Neural cell (in vitro differentiated cells): Measurements from ENCODE around the gene PLCB1. TPM values are rescaled to one million over a fixed set of nuclear protein-coding genes. Genes with fewer than 3 reads are reported as not detected.

Source experiments
- H2AFZ ChIP-seq: fragments of 200-600, 300-800 bp; sonication (generic), shearing (Covaris generic); 2 replicates; pipeline ENCODE4 v1.6.0; 2014; ENCODE audit warnings: low read depth, mild to moderate bottlenecking, antibody characterized with exemption, low read length, moderate library complexity
- H3F3A ChIP-seq: fragments of 200-600 bp; shearing (Covaris generic); 2 replicates; pipeline ENCODE4 v1.6.1; 2016; ENCODE audit warnings: mild to moderate bottlenecking, moderate library complexity, mixed read lengths, antibody characterized with exemption, low read length; ENCODE audit not compliant: insufficient read depth, poor library complexity, severe bottlenecking
- H3K27ac ChIP-seq: fragments of 200-600, 300-800 bp; sonication (generic), shearing (Covaris generic); 2 replicates; pipeline ENCODE4 v1.5.1; 2014; ENCODE audit warnings: mild to moderate bottlenecking, low read length, moderate library complexity
- H3K27me3 ChIP-seq: fragments of 300-800, 200-600 bp; sonication (generic), shearing (Covaris generic); 2 replicates; pipeline ENCODE4 v1.6.0; 2014; ENCODE audit warnings: mild to moderate bottlenecking, low read depth, low read length, moderate library complexity; ENCODE audit not compliant: insufficient read depth
- H3K36me3 ChIP-seq: fragments of 300-800, 200-600 bp; sonication (generic), shearing (Covaris generic); 2 replicates; pipeline ENCODE4 v1.5.1; 2014; ENCODE audit warnings: mild to moderate bottlenecking, antibody characterized with exemption, low read length, moderate library complexity; ENCODE audit not compliant: insufficient read depth
- H3K4me2 ChIP-seq: fragments of 300-800, 200-600 bp; sonication (generic), shearing (Covaris generic); 2 replicates; pipeline ENCODE4 v1.6.0; 2014; ENCODE audit warnings: mild to moderate bottlenecking, low read length
- H3K4me3 ChIP-seq: fragments of 300-800, 200-600 bp; sonication (generic), shearing (Covaris generic); 2 replicates; pipeline ENCODE4 v1.5.1; 2014; ENCODE audit warnings: mild to moderate bottlenecking, low read length, moderate library complexity
- H3K79me2 ChIP-seq: fragments of 200-600 bp; shearing (Covaris generic); replicated peaks from 2 replicates; pipeline ENCODE4 v1.6.0; 2014; ENCODE audit warnings: mild to moderate bottlenecking, low read length, moderate library complexity; ENCODE audit not compliant: insufficient read depth
- H3K9ac ChIP-seq: fragments of 300-800, 200-600 bp; sonication (generic), shearing (Covaris generic); 2 replicates; pipeline ENCODE4 v1.6.1; 2016; ENCODE audit warnings: mild to moderate bottlenecking, low read length, mixed read lengths
- H3K9me2 ChIP-seq: fragments of 200-600 bp; shearing (Covaris generic); 2 replicates; pipeline ENCODE4 v1.6.1; 2016; ENCODE audit warnings: mild to moderate bottlenecking, low read length, mixed read lengths; ENCODE audit not compliant: insufficient read depth
- H3K9me3 ChIP-seq: fragments of 200-600, 300-800 bp; sonication (generic), shearing (Covaris generic); 2 replicates; pipeline ENCODE4 v1.6.1; 2016; ENCODE audit warnings: mild to moderate bottlenecking, mixed run types, low read length, moderate library complexity, mixed read lengths
- H4K20me1 ChIP-seq: fragments of 200-600 bp; shearing (Covaris generic); 2 replicates; pipeline ENCODE4 v1.6.1; 2016; ENCODE audit warnings: mild to moderate bottlenecking, mixed run types; ENCODE audit not compliant: insufficient read depth
- EP300 ChIP-seq: fragments of 450-650 bp; conservative IDR thresholded peaks from 2 replicates; pipeline ENCODE4 v1.6.1; 2014; ENCODE audit warnings: antibody characterized with exemption, mild to moderate bottlenecking, moderate library complexity; ENCODE audit not compliant: poor library complexity, severe bottlenecking
- EZH2 ChIP-seq: fragments of 200-600, 300-800 bp; shearing (Covaris generic), sonication (generic); IDR thresholded peaks from 2 replicates; pipeline ENCODE4 v1.6.1; 2014; ENCODE audit warnings: antibody characterized with exemption, low read length, borderline replicate concordance, mild to moderate bottlenecking; ENCODE audit not compliant: insufficient read depth, poor library complexity, severe bottlenecking
- MXI1 ChIP-seq: fragments of 450-650 bp; conservative IDR thresholded peaks from 2 replicates; pipeline ENCODE4 v1.6.1; 2014; ENCODE audit warnings: antibody characterized with exemption, mild to moderate bottlenecking; ENCODE audit not compliant: poor library complexity, severe bottlenecking
- POLR2AphosphoS5 ChIP-seq: IDR thresholded peaks from 2 replicates; pipeline ENCODE4 v1.6.1; 2012
- RAD21 ChIP-seq: fragments of 450-650 bp; conservative IDR thresholded peaks from 2 replicates; pipeline ENCODE4 v1.6.1; 2014; ENCODE audit warnings: antibody characterized with exemption, mild to moderate bottlenecking, moderate library complexity
- SMC3 ChIP-seq: fragments of 450-650 bp; conservative IDR thresholded peaks from 2 replicates; pipeline ENCODE4 v1.6.1; 2014; ENCODE audit warnings: antibody characterized with exemption, mild to moderate bottlenecking, moderate library complexity; ENCODE audit not compliant: poor library complexity
- TAF1 ChIP-seq: IDR thresholded peaks from 2 replicates; pipeline ENCODE4 v1.6.1; 2012; ENCODE audit warnings: low read depth
- polyA plus RNA-seq: library from polyadenylated mRNA; depleted of rRNA; stranded (reverse); fragments of >200 nt; gene quantifications from 2 replicates; pipeline ENCODE4 v1.2.3, GENCODE V29; 2014
- TF ChIP-seq, protein P1 (sequence below): fragments of 450-650 bp; IDR thresholded peaks from 2 replicates; pipeline ENCODE4 v1.5.1; 2014; ENCODE audit warnings: antibody characterized with exemption, mild to moderate bottlenecking, moderate library complexity; ENCODE audit not compliant: poor library complexity, severe bottlenecking
- TF ChIP-seq, protein P2 (sequence below): IDR thresholded peaks from 2 replicates; pipeline ENCODE4 v1.6.1; 2012; ENCODE audit warnings: borderline replicate concordance

Gene PLCB1
- polyA plus RNA-seq, 1 donor from 2014 or later, result 11.4 TPM

DNA sequence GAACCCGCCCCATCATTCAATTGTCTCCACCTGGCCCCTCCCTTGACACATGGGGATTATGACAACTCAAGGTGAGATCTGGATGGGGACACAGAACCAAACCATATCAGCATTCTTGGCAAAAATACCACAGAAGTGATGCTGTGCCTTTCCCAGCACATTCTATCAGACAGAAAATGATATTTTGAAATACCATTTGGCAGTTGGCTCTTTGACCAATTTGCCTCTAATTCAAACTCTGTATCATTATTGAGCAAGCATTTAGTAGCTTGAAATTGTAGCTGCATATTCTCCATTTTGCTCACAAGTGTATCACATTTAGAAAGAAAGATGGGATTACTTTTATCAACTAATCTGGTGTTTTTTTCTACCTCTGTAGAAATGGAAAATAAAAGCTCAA lies 64.0 kb downstream of the PLCB1 start:
- H3K4me2 ChIP-seq, result no peak overlapping the region
- H3K79me2 ChIP-seq, result no peaks in the 10 kb centered on the region
- H3K27me3 ChIP-seq, result no peaks in the 10 kb centered on the region
- TF ChIP-seq RAD21, result no peak
- no peak for TF ChIP-seq TAF1
- TF ChIP-seq, protein P1, sequence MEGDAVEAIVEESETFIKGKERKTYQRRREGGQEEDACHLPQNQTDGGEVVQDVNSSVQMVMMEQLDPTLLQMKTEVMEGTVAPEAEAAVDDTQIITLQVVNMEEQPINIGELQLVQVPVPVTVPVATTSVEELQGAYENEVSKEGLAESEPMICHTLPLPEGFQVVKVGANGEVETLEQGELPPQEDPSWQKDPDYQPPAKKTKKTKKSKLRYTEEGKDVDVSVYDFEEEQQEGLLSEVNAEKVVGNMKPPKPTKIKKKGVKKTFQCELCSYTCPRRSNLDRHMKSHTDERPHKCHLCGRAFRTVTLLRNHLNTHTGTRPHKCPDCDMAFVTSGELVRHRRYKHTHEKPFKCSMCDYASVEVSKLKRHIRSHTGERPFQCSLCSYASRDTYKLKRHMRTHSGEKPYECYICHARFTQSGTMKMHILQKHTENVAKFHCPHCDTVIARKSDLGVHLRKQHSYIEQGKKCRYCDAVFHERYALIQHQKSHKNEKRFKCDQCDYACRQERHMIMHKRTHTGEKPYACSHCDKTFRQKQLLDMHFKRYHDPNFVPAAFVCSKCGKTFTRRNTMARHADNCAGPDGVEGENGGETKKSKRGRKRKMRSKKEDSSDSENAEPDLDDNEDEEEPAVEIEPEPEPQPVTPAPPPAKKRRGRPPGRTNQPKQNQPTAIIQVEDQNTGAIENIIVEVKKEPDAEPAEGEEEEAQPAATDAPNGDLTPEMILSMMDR, result no peak
- TF ChIP-seq, protein P2, sequence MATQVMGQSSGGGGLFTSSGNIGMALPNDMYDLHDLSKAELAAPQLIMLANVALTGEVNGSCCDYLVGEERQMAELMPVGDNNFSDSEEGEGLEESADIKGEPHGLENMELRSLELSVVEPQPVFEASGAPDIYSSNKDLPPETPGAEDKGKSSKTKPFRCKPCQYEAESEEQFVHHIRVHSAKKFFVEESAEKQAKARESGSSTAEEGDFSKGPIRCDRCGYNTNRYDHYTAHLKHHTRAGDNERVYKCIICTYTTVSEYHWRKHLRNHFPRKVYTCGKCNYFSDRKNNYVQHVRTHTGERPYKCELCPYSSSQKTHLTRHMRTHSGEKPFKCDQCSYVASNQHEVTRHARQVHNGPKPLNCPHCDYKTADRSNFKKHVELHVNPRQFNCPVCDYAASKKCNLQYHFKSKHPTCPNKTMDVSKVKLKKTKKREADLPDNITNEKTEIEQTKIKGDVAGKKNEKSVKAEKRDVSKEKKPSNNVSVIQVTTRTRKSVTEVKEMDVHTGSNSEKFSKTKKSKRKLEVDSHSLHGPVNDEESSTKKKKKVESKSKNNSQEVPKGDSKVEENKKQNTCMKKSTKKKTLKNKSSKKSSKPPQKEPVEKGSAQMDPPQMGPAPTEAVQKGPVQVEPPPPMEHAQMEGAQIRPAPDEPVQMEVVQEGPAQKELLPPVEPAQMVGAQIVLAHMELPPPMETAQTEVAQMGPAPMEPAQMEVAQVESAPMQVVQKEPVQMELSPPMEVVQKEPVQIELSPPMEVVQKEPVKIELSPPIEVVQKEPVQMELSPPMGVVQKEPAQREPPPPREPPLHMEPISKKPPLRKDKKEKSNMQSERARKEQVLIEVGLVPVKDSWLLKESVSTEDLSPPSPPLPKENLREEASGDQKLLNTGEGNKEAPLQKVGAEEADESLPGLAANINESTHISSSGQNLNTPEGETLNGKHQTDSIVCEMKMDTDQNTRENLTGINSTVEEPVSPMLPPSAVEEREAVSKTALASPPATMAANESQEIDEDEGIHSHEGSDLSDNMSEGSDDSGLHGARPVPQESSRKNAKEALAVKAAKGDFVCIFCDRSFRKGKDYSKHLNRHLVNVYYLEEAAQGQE, result no peak
- no peak for TF ChIP-seq EP300
- TF ChIP-seq POLR2AphosphoS5, result no peak
- TF ChIP-seq MXI1, result no peak
- no peak for TF ChIP-seq SMC3
- TF ChIP-seq EZH2, result no peak
- H3K9me3 ChIP-seq, result no peaks in the 10 kb centered on the region
- no peak overlapping the region for H3K9ac ChIP-seq
- no peaks in the 10 kb centered on the region for H4K20me1 ChIP-seq
- no peaks in the 10 kb centered on the region for H3F3A ChIP-seq
- no peaks in the 10 kb centered on the region for H3K36me3 ChIP-seq
- no peak overlapping the region for H2AFZ ChIP-seq
- no peak overlapping the region for H3K27ac ChIP-seq
- no peaks in the 10 kb centered on the region for H3K9me2 ChIP-seq
- no peak overlapping the region for H3K4me3 ChIP-seq

- H3K27me3 ChIP-seq, result no peaks in the 10 kb centered on the region
- H4K20me1 ChIP-seq, result no peaks in the 10 kb centered on the region
- H3K27ac ChIP-seq, result no peak overlapping the region
- H3K9ac ChIP-seq, result no peak overlapping the region
- H3K79me2 ChIP-seq, result no peaks in the 10 kb centered on the region
- H3F3A ChIP-seq, result no peaks in the 10 kb centered on the region
- no peaks in the 10 kb centered on the region for H3K36me3 ChIP-seq
- no peaks in the 10 kb centered on the region for H3K9me3 ChIP-seq
- no peak overlapping the region for H2AFZ ChIP-seq
- no peak overlapping the region for H3K4me3 ChIP-seq
- TF ChIP-seq EP300, result no peak
- no peak for TF ChIP-seq EZH2
- no peak for TF ChIP-seq POLR2AphosphoS5
- TF ChIP-seq SMC3, result no peak
- TF ChIP-seq, protein P2, result no peak
- TF ChIP-seq TAF1, result no peak
- H3K9me2 ChIP-seq, result no peaks in the 10 kb centered on the region
- no peak overlapping the region for H3K4me2 ChIP-seq
Observed at GRCh38 chr20:8200220-8200619, 68.2 kb downstream of the PLCB1 start.
